ENCODE results near the gene PCSK2. TPM values are rescaled to one million over a fixed set of nuclear protein-coding genes. Genes with fewer than 3 reads are reported as not detected.

Gene PCSK2
- polyA plus RNA-seq, 1 donor from 2014 or later: 27.9 TPM

DNA sequence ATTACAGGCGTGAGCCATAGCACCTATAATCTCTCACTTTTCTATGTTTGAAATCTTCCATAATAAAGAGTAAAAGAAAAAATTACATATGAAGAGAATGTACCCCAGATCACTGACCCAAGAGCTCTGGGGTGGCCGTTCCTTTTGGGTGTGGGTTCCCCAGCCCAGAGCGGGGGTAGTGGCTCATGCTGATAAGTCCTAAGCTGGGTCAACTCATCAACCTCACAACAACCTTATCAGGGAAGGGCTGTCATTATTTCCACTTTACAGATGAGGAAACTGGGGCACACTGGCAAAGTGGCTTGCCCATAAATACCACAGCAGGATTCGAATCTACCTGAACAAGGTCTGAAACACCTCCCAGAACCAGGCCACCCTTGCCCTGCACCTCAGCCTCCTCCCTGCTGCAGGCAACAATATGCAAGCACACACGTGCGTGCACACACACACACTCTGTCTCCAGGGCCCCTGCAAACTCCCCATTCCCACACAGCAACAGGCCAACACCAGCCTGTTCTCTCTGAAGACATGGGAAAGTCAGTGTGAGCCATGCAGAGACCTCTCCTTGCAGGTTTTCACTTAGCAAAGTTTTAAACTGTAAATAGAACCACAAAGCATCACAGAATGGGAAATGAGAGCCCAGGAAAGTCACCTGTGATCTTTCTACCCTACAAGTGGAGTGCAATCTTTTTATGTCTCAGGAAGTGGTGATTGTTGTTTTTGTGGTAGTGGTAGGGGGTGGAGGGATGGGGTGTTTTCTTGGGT lies 276.6 kb downstream of the PCSK2 start:
- H3K9me3 ChIP-seq (ENCODE audit: low read length): no peaks in the 10 kb centered on the region
- H3K36me3 ChIP-seq (ENCODE audit: insufficient read depth, low read length): no peaks in the 10 kb centered on the region
- H3K4me2 ChIP-seq (ENCODE audit: low read length): no peak overlapping the region
- no peaks in the 10 kb centered on the region for H3F3A ChIP-seq (ENCODE audit: insufficient read depth, low read length, poor library complexity, severe bottlenecking)
- TF ChIP-seq, protein P1, sequence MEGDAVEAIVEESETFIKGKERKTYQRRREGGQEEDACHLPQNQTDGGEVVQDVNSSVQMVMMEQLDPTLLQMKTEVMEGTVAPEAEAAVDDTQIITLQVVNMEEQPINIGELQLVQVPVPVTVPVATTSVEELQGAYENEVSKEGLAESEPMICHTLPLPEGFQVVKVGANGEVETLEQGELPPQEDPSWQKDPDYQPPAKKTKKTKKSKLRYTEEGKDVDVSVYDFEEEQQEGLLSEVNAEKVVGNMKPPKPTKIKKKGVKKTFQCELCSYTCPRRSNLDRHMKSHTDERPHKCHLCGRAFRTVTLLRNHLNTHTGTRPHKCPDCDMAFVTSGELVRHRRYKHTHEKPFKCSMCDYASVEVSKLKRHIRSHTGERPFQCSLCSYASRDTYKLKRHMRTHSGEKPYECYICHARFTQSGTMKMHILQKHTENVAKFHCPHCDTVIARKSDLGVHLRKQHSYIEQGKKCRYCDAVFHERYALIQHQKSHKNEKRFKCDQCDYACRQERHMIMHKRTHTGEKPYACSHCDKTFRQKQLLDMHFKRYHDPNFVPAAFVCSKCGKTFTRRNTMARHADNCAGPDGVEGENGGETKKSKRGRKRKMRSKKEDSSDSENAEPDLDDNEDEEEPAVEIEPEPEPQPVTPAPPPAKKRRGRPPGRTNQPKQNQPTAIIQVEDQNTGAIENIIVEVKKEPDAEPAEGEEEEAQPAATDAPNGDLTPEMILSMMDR (IDR thresholded peaks at IDR 0.05; ENCODE audit: poor library complexity, severe bottlenecking): no peak
- TF ChIP-seq EZH2 (IDR thresholded peaks at IDR 0.05; ENCODE audit: borderline replicate concordance, insufficient read depth, low read length, poor library complexity, severe bottlenecking) (no peak), REST (IDR thresholded peaks at IDR 0.05; ENCODE audit: borderline replicate concordance) (no peak), SMC3 (conservative IDR thresholded peaks at IDR 0.05; ENCODE audit: poor library complexity) (no peak), TAF1 (IDR thresholded peaks at IDR 0.05; ENCODE audit: low read depth) (no peak), MXI1 (conservative IDR thresholded peaks at IDR 0.05; ENCODE audit: poor library complexity, severe bottlenecking) (no peak), POLR2AphosphoS5 (IDR thresholded peaks at IDR 0.05) (no peak), EP300 (conservative IDR thresholded peaks at IDR 0.05; ENCODE audit: poor library complexity, severe bottlenecking) (no peak), RAD21 (conservative IDR thresholded peaks at IDR 0.05) (no peak)
- no peak overlapping the region for H3K27ac ChIP-seq (ENCODE audit: low read length)
- H4K20me1 ChIP-seq (ENCODE audit: insufficient read depth): no peaks in the 10 kb centered on the region
- no peak overlapping the region for H3K9ac ChIP-seq (ENCODE audit: low read length)
- no peak overlapping the region for H3K4me3 ChIP-seq (ENCODE audit: low read length)
- no peak overlapping the region for H2AFZ ChIP-seq (ENCODE audit: low read depth, low read length)
- no peaks in the 10 kb centered on the region for H3K9me2 ChIP-seq (ENCODE audit: insufficient read depth, low read length)
- H3K27me3 ChIP-seq (ENCODE audit: insufficient read depth, low read depth, low read length): no peaks in the 10 kb centered on the region
- H3K79me2 ChIP-seq (replicated peaks; ENCODE audit: insufficient read depth, low read length): no peaks in the 10 kb centered on the region

DNA sequence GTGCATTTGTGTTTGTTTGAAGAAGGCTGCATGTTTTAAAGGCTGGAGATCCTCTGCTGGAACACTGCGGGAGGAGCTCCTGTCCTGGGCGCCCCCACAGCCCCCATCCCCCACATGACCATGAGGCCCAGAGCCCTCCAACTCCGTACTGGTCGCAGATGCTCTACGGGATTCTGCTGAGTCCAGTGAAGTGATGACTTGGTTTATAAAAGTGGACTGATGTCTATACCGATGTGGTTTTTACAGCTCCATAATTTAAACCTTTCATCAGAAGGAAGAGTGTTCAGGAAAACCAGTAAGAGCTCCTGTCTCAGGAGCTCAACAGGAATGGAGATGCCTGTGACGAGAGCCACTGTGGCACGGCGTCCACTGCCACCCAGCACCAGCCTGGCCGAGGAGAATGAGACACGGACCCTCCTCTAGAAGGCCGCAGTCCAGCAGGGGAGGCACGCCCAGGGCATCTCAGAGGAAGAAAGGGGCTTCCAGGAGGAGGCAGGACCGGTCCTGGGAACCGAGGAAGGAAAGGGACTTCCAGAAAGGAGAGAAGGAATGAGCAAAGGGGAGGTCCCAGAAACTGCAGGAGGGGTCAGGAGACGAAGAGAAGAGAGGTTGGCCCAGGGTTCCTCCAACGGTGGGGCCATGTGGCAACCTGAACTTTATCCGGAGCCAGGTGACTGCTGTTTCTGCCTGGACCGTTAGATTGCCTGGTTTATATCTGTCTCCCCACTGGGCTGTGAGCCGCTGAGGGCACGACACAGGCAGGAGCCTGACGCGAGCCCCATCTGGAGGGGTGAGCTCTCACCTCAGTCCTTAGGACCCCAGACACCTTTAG lies 277.4 kb downstream of the PCSK2 start:
- no peak overlapping the region for H3K9ac ChIP-seq (ENCODE audit: low read length)
- no peak for TF ChIP-seq POLR2AphosphoS5 (IDR thresholded peaks at IDR 0.05)
- H3K9me2 ChIP-seq (ENCODE audit: insufficient read depth, low read length): no peaks in the 10 kb centered on the region
- no peak overlapping the region for H3K4me3 ChIP-seq (ENCODE audit: low read length)
- H3K79me2 ChIP-seq (replicated peaks; ENCODE audit: insufficient read depth, low read length): no peaks in the 10 kb centered on the region
- no peaks in the 10 kb centered on the region for H4K20me1 ChIP-seq (ENCODE audit: insufficient read depth)
- no peak overlapping the region for H3K4me2 ChIP-seq (ENCODE audit: low read length)
- H3F3A ChIP-seq (ENCODE audit: insufficient read depth, low read length, poor library complexity, severe bottlenecking): no peaks in the 10 kb centered on the region
- H3K27ac ChIP-seq (ENCODE audit: low read length): no peak overlapping the region
- H2AFZ ChIP-seq (ENCODE audit: low read depth, low read length): no peak overlapping the region
- H3K27me3 ChIP-seq (ENCODE audit: insufficient read depth, low read depth, low read length): no peaks in the 10 kb centered on the region
- no peaks in the 10 kb centered on the region for H3K9me3 ChIP-seq (ENCODE audit: low read length)
- no peaks in the 10 kb centered on the region for H3K36me3 ChIP-seq (ENCODE audit: insufficient read depth, low read length)
